ENCODE data around the gene DEGS2. TPM values are rescaled to one million over a fixed set of nuclear protein-coding genes. Genes with fewer than 3 reads are reported as not detected.
A peak's percentile ranks its signal among the peaks of the same experiment; 100 is the strongest.

The DEGS2 gene
- total and polyA plus RNA-seq, 2 of the 13 experiments (the other 11 are each of a cell fraction or from before 2014, with no cell fraction given) = 0.09 TPM

DNA sequence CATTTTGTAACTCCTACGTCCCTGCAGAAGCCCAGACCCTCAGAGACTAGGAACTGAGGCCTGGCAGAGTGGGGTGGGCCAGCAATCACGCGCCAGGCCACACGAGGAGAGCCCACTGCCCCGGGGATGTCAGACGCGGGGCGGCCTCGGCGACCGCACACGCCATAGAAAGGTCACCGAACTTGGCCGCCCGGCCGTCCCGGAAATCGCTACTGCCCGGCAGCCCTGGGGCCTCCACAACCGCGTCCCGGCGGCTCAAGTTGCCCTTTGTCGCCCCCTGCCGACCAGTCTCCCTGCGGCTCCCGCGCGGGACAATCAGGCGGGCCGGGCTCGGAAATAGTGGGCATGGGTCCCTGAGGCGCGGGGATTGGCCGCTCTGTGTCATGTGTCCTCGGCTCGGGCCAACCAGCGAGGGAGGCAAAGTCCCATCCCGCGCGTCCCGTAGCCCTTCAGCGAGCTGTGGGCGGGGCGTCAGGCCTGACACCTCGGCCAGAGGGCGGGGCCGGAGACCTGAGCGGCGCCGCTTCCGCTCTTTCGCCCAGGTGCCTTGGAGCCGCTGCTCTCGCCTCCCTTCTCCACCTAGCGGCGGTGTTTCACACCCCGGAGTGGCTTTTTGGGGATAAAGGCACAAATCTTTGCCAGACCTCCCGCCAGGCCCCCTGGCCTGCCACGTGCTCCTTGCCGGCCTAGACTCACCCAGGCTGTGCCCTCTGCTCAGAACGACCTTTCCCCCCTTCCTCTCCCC lies 33.4 kb upstream of the DEGS2 start (continued):
- peak; percentile 95 for TF ChIP-seq ELF3 (CRISPR knock-in tag; IDR thresholded peaks at IDR 0.05)
- TF ChIP-seq, protein P1, sequence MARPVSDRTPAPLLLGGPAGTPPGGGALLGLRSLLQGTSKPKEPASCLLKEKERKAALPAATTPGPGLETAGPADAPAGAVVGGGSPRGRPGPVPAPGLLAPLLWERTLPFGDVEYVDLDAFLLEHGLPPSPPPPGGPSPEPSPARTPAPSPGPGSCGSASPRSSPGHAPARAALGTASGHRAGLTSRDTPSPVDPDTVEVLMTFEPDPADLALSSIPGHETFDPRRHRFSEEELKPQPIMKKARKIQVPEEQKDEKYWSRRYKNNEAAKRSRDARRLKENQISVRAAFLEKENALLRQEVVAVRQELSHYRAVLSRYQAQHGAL (CRISPR knock-in tag; IDR thresholded peaks at IDR 0.05; ENCODE audit: not compliant biosample characterization) = no peak
- TF ChIP-seq HNRNPK (IDR thresholded peaks at IDR 0.05; ENCODE audit: low read depth, low read length, poor library complexity, severe bottlenecking) = no peak
- TF ChIP-seq ZIK1 (CRISPR knock-in tag; IDR thresholded peaks at IDR 0.05; ENCODE audit: borderline replicate concordance, low read depth) = peak; percentile 52; the same call in 1 of the 2 replicates
- peak; percentile 57 to 81; a peak in 3 of 4 replicates for TF ChIP-seq NR2F1 (CRISPR knock-in tag; IDR thresholded peaks at IDR 0.05)
- TF ChIP-seq, protein P2, sequence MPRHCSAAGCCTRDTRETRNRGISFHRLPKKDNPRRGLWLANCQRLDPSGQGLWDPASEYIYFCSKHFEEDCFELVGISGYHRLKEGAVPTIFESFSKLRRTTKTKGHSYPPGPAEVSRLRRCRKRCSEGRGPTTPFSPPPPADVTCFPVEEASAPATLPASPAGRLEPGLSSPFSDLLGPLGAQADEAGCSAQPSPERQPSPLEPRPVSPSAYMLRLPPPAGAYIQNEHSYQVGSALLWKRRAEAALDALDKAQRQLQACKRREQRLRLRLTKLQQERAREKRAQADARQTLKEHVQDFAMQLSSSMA (CRISPR knock-in tag; IDR thresholded peaks at IDR 0.05) = peak; percentile 71; the same call in 1 of the 2 replicates
- TF ChIP-seq RELA (CRISPR knock-in tag; IDR thresholded peaks at IDR 0.05) = no peak
- no peak for TF ChIP-seq GPN1 (CRISPR knock-in tag; IDR thresholded peaks at IDR 0.05; ENCODE audit: borderline replicate concordance)
- TF ChIP-seq SMARCC2 (IDR thresholded peaks at IDR 0.05) = no peak
- TF ChIP-seq ZNF296 (CRISPR knock-in tag; conservative IDR thresholded peaks at IDR 0.05) = 0 out of 2 replicates have a peak, but pooled peaks have one; percentile 27
- TF ChIP-seq PHF5A (CRISPR knock-in tag; IDR thresholded peaks at IDR 0.05; ENCODE audit: low read depth, unreplicated experiment) = no peak
- peak; percentile 91 for TF ChIP-seq ZNF414 (CRISPR knock-in tag; IDR thresholded peaks at IDR 0.05)
- peak; percentile 79; the same call in 1 of the 2 replicates for TF ChIP-seq ZSCAN30 (CRISPR knock-in tag; IDR thresholded peaks at IDR 0.05)
- TF ChIP-seq ZNF670 (CRISPR knock-in tag; IDR thresholded peaks at IDR 0.05; ENCODE audit: borderline replicate concordance) = peak; percentile 90
- no peak for TF ChIP-seq ZNF282 (IDR thresholded peaks at IDR 0.05; ENCODE audit: partially characterized antibody)
- 0 out of 2 replicates have a peak, but pooled peaks have one; percentile 65 for TF ChIP-seq NFKBIZ (CRISPR knock-in tag; IDR thresholded peaks at IDR 0.05)
- 0 out of 2 replicates have a peak, but pooled peaks have one; percentile 17 for TF ChIP-seq MED13 (CRISPR knock-in tag; IDR thresholded peaks at IDR 0.05)
- TF ChIP-seq IKZF5 (CRISPR knock-in tag; IDR thresholded peaks at IDR 0.05) = peak; percentile 73
- TF ChIP-seq MXD4 (CRISPR knock-in tag; IDR thresholded peaks at IDR 0.05) = 0 out of 2 replicates have a peak, but pooled peaks have one; percentile 62
- no peak for TF ChIP-seq GATA4 (IDR thresholded peaks at IDR 0.05; ENCODE audit: borderline replicate concordance, low read depth)
- TF ChIP-seq ZNF251 (CRISPR knock-in tag; IDR thresholded peaks at IDR 0.05) = no peak
- TF ChIP-seq ZNF431 (CRISPR knock-in tag; IDR thresholded peaks at IDR 0.05; ENCODE audit: borderline replicate concordance, low read depth) = 0 out of 2 replicates have a peak, but pooled peaks have one; percentile 72
- TF ChIP-seq NFATC3 (CRISPR knock-in tag; IDR thresholded peaks at IDR 0.05) = no peak
- no peak for TF ChIP-seq DPF2 (CRISPR knock-in tag; IDR thresholded peaks at IDR 0.05; ENCODE audit: borderline replicate concordance, low read depth)
- TF ChIP-seq ZNF792 (CRISPR knock-in tag; IDR thresholded peaks at IDR 0.05) = peak; percentile 53; the same call in 1 of the 2 replicates
- no peak for TF ChIP-seq ZKSCAN1 (IDR thresholded peaks at IDR 0.05; ENCODE audit: low read length)
- no peak for TF ChIP-seq CENPX (CRISPR knock-in tag; IDR thresholded peaks at IDR 0.05)
- TF ChIP-seq NFRKB (IDR thresholded peaks at IDR 0.05) = no peak
- no peak for TF ChIP-seq KLF13 (CRISPR knock-in tag; IDR thresholded peaks at IDR 0.05)

Measured in HepG2 (cell line).